Stimulated activated CD8-positive, alpha-beta memory T cell treated with anti-CD3 and anti-CD28 coated beads, Interleukin-7, amount 100 ng/mL, for 48 hours (primary cell): ENCODE measurements around the gene NPIPB6.

ENCODE experiments used
- DNase-seq, 2 donors: peaks; one replicate each; pipeline ENCODE4 v3.0.0-alpha.2; 2020; ENCODE audit warnings: low read depth in 1 of 2; ENCODE audit errors: extremely low read depth in 1 of 2

The NPIPB6 gene

GRCh38 chr16:28324235-28324886 lies 38.9 kb downstream of the NPIPB6 start:
- DNase-seq: no peak

GRCh38 chr16:28321700-28322411 lies 41.5 kb downstream of the NPIPB6 start:
- DNase-seq: peak in 1 of 2 donors; percentile 25

- no peak for DNase-seq
Observed at GRCh38 chr16:28320741-28321140, 42.6 kb downstream of the NPIPB6 start.

- DNase-seq: no peak
Observed at GRCh38 chr16:28320023-28320561, 43.2 kb downstream of the NPIPB6 start.

- no peak for DNase-seq
Observed at GRCh38 chr16:28319476-28320022, 43.8 kb downstream of the NPIPB6 start.

GRCh38 chr16:28318042-28318744 lies 45.1 kb downstream of the NPIPB6 start:
- no peak for DNase-seq

GRCh38 chr16:28317040-28317880 lies 46.0 kb downstream of the NPIPB6 start:
- peak; percentile 54 to 74 for DNase-seq

- no peak for DNase-seq
Observed at GRCh38 chr16:28316054-28316453, 47.3 kb downstream of the NPIPB6 start.

GRCh38 chr16:28313587-28313986 lies 49.7 kb downstream of the NPIPB6 start:
- DNase-seq: no peak

GRCh38 chr16:28312327-28312726 lies 51.0 kb downstream of the NPIPB6 start:
- no peak for DNase-seq

GRCh38 chr16:28311913-28312312 lies 51.4 kb downstream of the NPIPB6 start:
- DNase-seq: peak in 1 of 2 donors; percentile 33

GRCh38 chr16:28311413-28311812 lies 51.9 kb downstream of the NPIPB6 start:
- DNase-seq: no peak

GRCh38 chr16:28310796-28311195 lies 52.5 kb downstream of the NPIPB6 start:
- DNase-seq: no peak

GRCh38 chr16:28309811-28310311 lies 53.4 kb downstream of the NPIPB6 start:
- DNase-seq: peak; percentile 76 to 90

GRCh38 chr16:28308794-28309584 lies 54.3 kb downstream of the NPIPB6 start:
- DNase-seq: no peak

GRCh38 chr16:28307936-28308335 lies 55.4 kb downstream of the NPIPB6 start:
- DNase-seq: no peak

GRCh38 chr16:28304214-28304613 lies 59.1 kb downstream of the NPIPB6 start:
- no peak for DNase-seq

GRCh38 chr16:28303132-28303531 lies 60.2 kb downstream of the NPIPB6 start:
- DNase-seq: no peak

- no peak for DNase-seq
Observed at GRCh38 chr16:28301620-28302019, 61.7 kb downstream of the NPIPB6 start.
